PC-9 (cell line): ENCODE results near the gene SMTNL2. TPM values are rescaled to one million over a fixed set of nuclear protein-coding genes. Genes with fewer than 3 reads are reported as not detected.

ENCODE experiments used
- BruUV-seq: library from RNA; stranded (reverse); fragments of 400-500 nt; replicated peaks from 2 replicates; lab custom pipeline; 2021; lab: Mats Ljungman, UMichigan
- CTCF ChIA-PET: fragments of 300-600 bp; sonication (Branson Sonifier 250); formaldehyde crosslinking; loops from one replicate; lab custom pipeline; 2022; ENCODE audit warnings: antibody characterized with exemption; lab: Charles Lee
- POLR2A ChIA-PET: fragments of 300-600 bp; sonication (Branson Sonifier 250); formaldehyde crosslinking; loops from one replicate; lab custom pipeline; 2022; ENCODE audit warnings: antibody characterized with exemption; ENCODE audit not compliant: unreplicated experiment; lab: Charles Lee
- DNase-seq, 2 experiments: peaks; one replicate each; pipeline versions ENCODE4 v3.0.0 to v3.0.0-alpha.2; 2015 to 2022; ENCODE audit warnings: mixed read lengths in 1 of 2
- H2AFZ ChIP-seq: fragments of 200-600 bp; sonication (generic); 2 replicates; pipeline ENCODE4 v1.8.1; 2017; ENCODE audit warnings: antibody characterized with exemption
- H3F3A ChIP-seq: fragments of 200-600 bp; sonication (generic); 2 replicates; pipeline ENCODE4 v1.8.1; 2017; ENCODE audit warnings: antibody characterized with exemption, mild to moderate bottlenecking, low read depth; ENCODE audit not compliant: insufficient read depth
- H3K27ac ChIP-seq: fragments of 200-600 bp; sonication (generic); 2 replicates; pipeline ENCODE4 v1.6.1; 2016; ENCODE audit warnings: mixed run types
- H3K27me3 ChIP-seq: fragments of 200-600 bp; sonication (generic); 2 replicates; pipeline ENCODE4 v1.6.1; 2016; ENCODE audit warnings: low read depth, mixed run types; ENCODE audit not compliant: insufficient read depth
- H3K36me3 ChIP-seq: fragments of 200-600 bp; sonication (generic); 2 replicates; pipeline ENCODE4 v1.6.1; 2016; ENCODE audit warnings: low read depth, mixed run types
- H3K4me1 ChIP-seq: fragments of 200-600 bp; sonication (generic); replicated peaks from 2 replicates; pipeline ENCODE4 v1.6.1; 2016; ENCODE audit warnings: mixed run types; ENCODE audit not compliant: insufficient read depth
- H3K4me2 ChIP-seq: fragments of 200-600 bp; sonication (generic); 2 replicates; pipeline ENCODE4 v1.6.1; 2017; ENCODE audit warnings: mixed run types
- H3K4me3 ChIP-seq: fragments of 200-600 bp; sonication (generic); 2 replicates; pipeline ENCODE4 v1.6.1; 2016; ENCODE audit warnings: mixed run types
- H3K79me2 ChIP-seq: fragments of 200-600 bp; sonication (generic); 2 replicates; pipeline ENCODE4 v1.6.1; 2017; ENCODE audit warnings: low read depth, mixed run types
- H3K9me2 ChIP-seq: fragments of 200-600 bp; sonication (generic); 2 replicates; pipeline ENCODE4 v1.8.1; 2017; ENCODE audit warnings: mild to moderate bottlenecking; ENCODE audit not compliant: insufficient read depth
- H3K9me3 ChIP-seq: fragments of 200-600 bp; sonication (generic); 2 replicates; pipeline ENCODE4 v1.8.1; 2016; ENCODE audit warnings: low read depth; ENCODE audit not compliant: insufficient read depth
- H4K20me1 ChIP-seq: fragments of 200-600 bp; sonication (generic); 2 replicates; pipeline ENCODE4 v1.8.1; 2017; ENCODE audit not compliant: insufficient read depth
- EZH2 ChIP-seq: fragments of 200-600 bp; sonication (generic); IDR thresholded peaks from 2 replicates; pipeline ENCODE4 v1.8.0; 2017; ENCODE audit warnings: antibody characterized with exemption, low read depth
- intact Hi-C: fragments of 100-400 bp; cut with micrococcal nuclease; formaldehyde crosslinking; loops from one replicate; pipeline ENCODE4 v1.10.0; 2022; ENCODE audit not compliant: unreplicated experiment
- total RNA-seq: library from RNA; stranded (reverse); gene quantifications from 2 replicates; pipeline ENCODE4 v1.2.3, GENCODE V29; 2021
- TF ChIP-seq, protein P1 (sequence below): fragments of 200-600 bp; sonication (generic); conservative IDR thresholded peaks from 2 replicates; pipeline ENCODE4 v1.6.1; 2017; ENCODE audit warnings: mixed run types, antibody characterized with exemption, mild to moderate bottlenecking, moderate library complexity

Gene SMTNL2
- total RNA-seq, 1 experiment from 2014 or later, result not detected

DNA sequence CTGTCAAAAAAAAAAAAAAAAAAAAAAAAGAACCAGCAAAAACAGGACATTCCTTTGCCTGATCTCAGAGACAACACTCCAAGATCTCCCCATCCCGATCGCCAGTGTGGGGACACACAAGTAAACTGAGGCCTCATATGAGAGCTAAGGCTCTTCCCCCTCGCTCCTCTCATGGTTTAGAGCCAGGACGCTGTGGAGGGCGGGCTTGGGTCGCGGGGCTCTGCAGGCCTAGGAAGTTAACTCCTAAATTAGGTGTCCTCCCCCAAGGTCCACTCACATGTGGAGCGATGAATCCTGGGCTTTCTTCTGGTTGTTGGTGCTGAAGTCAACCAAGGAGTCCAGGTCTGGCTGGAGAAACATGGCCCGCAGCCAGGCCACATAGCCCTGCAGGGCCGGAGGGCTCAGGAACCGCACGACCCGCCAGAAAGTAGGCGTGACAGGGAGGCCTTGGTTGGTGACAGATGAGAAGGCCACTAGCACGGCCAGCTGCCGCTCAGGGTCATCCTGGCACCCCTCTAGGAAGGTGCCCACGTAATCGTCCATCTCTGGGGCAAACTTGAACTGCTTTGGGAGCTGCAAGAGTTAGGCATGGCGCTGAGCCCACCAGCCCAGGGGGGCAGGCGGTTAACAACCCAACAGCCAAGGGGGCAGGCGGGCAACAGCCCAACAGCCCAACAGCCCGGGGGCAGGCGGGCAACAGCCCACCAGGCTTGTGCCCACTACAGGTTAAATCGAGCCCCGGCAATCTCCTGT, 34.4 kb upstream of the SMTNL2 start:
- Histone ChIP-seq H3K4me1 (peaks cover 21% of the 10 kb centered on the region), H3K9me2 (no peaks in the 10 kb centered on the region), H3K79me2 (peaks cover 43% of the 10 kb centered on the region), H3K4me3 (no peak overlapping the region), H2AFZ (no peak overlapping the region), H3K27me3 (no peaks in the 10 kb centered on the region), H3F3A (peaks cover 54% of the 10 kb centered on the region), H3K27ac (no peak overlapping the region), H3K36me3 (peaks cover 56% of the 10 kb centered on the region), H4K20me1 (peaks cover 15% of the 10 kb centered on the region), H3K9me3 (no peaks in the 10 kb centered on the region), H3K4me2 (no peak overlapping the region)
- no peak for DNase-seq
- TF ChIP-seq EZH2, result no peak
- TF ChIP-seq, protein P1, sequence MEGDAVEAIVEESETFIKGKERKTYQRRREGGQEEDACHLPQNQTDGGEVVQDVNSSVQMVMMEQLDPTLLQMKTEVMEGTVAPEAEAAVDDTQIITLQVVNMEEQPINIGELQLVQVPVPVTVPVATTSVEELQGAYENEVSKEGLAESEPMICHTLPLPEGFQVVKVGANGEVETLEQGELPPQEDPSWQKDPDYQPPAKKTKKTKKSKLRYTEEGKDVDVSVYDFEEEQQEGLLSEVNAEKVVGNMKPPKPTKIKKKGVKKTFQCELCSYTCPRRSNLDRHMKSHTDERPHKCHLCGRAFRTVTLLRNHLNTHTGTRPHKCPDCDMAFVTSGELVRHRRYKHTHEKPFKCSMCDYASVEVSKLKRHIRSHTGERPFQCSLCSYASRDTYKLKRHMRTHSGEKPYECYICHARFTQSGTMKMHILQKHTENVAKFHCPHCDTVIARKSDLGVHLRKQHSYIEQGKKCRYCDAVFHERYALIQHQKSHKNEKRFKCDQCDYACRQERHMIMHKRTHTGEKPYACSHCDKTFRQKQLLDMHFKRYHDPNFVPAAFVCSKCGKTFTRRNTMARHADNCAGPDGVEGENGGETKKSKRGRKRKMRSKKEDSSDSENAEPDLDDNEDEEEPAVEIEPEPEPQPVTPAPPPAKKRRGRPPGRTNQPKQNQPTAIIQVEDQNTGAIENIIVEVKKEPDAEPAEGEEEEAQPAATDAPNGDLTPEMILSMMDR, result no peak
- no TSS peak for BruUV-seq
- ChIA-PET POLR2A (interaction anchor here (0.6 kb wide), 1 partner anchor 127 kb away, joined by 4 read pairs; no protein-coding TSS in a partner anchor), CTCF (interaction anchor here (0.6 kb wide), 2 partner anchors 28 to 199 kb away, joined by 3 read pairs; no protein-coding TSS in a partner anchor)
- intact Hi-C loops, result no loop called here

DNA sequence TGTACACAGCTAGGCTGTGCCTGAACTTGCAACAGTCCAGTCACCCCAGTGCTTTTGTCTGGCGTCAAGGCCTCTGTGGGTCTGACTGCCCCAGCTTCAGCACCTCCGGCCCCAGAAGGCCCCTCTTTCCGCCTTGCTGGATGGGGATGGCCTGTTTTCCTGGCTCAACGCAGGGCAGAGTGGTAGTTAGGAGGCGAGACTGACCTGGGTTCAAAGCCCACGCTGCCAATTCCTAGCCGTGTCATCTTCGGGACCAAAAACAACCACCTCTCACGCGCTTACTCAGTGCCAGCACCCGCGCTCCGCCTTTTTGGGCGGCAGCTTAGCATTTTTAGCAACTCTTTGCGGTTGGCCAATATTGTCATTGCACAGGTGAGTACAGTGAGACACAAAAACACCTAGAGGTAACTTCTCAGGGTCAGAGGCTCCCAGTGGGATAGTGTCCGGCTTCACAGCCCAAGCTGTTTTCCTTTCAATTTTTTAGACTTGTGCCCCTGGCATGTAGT, 33.7 kb upstream of the SMTNL2 start:
- Histone ChIP-seq H3K36me3 (peaks cover 50% of the 10 kb centered on the region), H3K4me2 (no peak overlapping the region), H3K27me3 (no peaks in the 10 kb centered on the region), H3K79me2 (peaks cover 45% of the 10 kb centered on the region), H3K4me3 (no peak overlapping the region), H2AFZ (no peak overlapping the region), H3K9me2 (no peaks in the 10 kb centered on the region), H3K4me1 (peaks cover 21% of the 10 kb centered on the region), H3K9me3 (no peaks in the 10 kb centered on the region), H4K20me1 (peaks cover 13% of the 10 kb centered on the region), H3K27ac (no peak overlapping the region), H3F3A (peaks cover 48% of the 10 kb centered on the region)
- CTCF ChIA-PET, result no interaction called here
- no peak for DNase-seq
- POLR2A ChIA-PET, result no interaction called here
- no peak for TF ChIP-seq EZH2
- TF ChIP-seq, protein P1, result no peak
- intact Hi-C loops, result no loop called here
- BruUV-seq, result no TSS peak

DNA sequence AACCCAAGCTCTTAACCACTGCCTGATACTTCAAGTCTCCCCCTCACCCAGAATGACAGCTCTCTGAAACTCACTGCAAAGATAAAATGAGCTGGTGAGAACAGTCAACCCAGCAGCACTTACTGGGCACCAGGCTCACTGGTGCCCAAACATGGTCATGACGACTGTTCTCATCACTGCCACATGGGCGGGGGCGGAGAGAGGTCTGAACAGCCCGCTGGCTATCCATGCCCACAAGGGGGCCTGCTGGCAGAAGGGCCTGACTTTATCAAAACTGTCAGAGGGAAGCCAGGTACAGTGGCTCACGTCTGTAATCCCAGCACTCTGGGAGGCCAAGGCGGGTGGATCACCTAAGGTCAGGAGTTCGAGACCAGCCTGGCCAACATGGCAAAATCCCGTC, 33.2 kb upstream of the SMTNL2 start:
- no peaks in the 10 kb centered on the region for H3K9me2 ChIP-seq
- intact Hi-C loops, result no loop called here
- H3K27me3 ChIP-seq, result no peaks in the 10 kb centered on the region
- TF ChIP-seq EZH2, result no peak
- TF ChIP-seq, protein P1, result no peak; the same call in 1 of the 2 replicates
- H3K4me3 ChIP-seq, result no peak overlapping the region
- H3K4me2 ChIP-seq, result no peak overlapping the region
- no peak for DNase-seq
- POLR2A ChIA-PET, result no interaction called here
- BruUV-seq, result no TSS peak
- H3K36me3 ChIP-seq, result peaks cover 49% of the 10 kb centered on the region
- H3K9me3 ChIP-seq, result no peaks in the 10 kb centered on the region
- CTCF ChIA-PET, result no interaction called here
- peaks cover 25% of the 10 kb centered on the region for H3K4me1 ChIP-seq
- H2AFZ ChIP-seq, result no peak overlapping the region
- peaks cover 8% of the 10 kb centered on the region for H4K20me1 ChIP-seq
- H3K27ac ChIP-seq, result no peak overlapping the region
- peaks cover 45% of the 10 kb centered on the region for H3K79me2 ChIP-seq
- peaks cover 42% of the 10 kb centered on the region for H3F3A ChIP-seq
